Fibroblast of the conjunctiva (primary cell): ENCODE results near the gene CDH8.
"Not testable (repeated sequence)": the region's sequence is repeated elsewhere in the genome, so short reads cannot be mapped to it uniquely, and the experiment has no call there.

ENCODE experiments used
- DNase-seq: peaks from one replicate; pipeline ENCODE4 v3.0.0-alpha.2; 2010; ENCODE audit warnings: low read depth

CDH8 gene

DNA sequence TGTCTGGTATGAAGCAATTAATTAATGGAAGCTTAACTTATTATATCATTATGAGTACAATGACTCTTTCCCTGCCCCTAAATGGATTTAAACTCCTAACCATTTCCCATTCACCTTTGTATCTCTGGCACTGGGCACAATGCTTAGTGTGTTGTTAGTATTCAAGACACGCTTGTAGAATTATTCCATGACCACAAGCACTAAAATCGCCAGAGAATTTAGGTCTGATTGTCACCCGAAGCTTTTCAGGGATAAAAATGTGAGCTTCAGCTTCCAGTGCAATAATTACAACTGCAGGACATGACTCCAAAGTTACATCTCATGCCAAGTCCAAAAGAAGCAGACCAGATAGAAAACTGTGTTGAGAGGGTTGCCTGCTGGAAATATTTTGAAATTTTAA, 101.6 kb downstream of the CDH8 start:
- DNase-seq, result no peak

DNA sequence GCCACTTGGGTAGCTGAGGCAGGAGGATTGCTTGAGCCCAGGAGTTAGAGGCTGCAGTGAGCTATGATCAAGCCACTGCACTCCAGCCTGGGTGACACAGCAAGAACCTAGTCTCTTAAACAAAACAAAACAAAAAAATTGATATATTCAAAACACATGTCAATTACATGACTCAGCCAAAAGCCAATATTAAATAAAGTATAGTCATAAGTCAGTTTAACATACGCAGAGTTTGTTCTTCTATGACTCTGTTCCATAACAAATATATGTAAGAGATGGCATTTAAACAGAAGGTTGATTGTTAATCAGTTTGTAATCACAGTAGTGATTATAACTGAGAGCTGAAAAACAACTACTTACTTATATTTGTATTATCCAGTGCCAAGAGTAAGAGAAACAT, 106.5 kb downstream of the CDH8 start:
- DNase-seq, result no peak

DNA sequence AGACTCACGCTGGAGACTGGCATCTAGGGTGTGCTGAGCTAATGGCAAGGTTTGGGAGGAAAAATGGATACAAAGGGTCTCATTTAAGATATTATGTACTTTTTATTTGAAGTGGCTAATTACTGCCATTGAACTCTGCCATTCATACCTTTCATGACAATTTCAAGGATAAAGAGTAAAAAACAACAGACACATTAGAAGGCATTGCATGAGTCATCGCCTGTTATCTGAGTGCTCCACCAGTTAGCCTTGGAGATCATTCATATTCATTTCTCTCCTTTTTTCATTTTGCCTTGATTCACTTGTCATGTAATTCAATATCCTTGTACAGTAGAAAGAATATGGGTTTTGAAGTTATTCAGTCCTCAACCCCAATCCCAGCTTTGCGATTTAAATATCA, 109.5 kb downstream of the CDH8 start:
- DNase-seq, result no peak

DNA sequence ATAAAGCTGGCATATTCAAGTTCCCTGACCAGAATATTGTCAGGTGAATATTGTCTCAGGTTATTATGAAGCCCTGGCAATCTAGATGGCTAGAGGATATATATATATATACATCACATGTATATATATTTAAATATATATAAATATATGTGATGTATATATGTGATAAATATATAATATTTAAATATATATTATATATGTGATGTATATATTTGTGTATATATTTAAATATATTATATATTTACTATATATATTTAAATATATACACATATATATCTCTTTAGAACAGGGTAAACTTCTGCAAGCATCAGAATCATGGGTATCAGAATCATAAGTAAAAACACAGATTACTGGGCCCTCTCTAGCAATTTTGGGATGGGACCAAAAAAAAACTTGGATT, 112.6 kb downstream of the CDH8 start:
- no peak for DNase-seq

DNA sequence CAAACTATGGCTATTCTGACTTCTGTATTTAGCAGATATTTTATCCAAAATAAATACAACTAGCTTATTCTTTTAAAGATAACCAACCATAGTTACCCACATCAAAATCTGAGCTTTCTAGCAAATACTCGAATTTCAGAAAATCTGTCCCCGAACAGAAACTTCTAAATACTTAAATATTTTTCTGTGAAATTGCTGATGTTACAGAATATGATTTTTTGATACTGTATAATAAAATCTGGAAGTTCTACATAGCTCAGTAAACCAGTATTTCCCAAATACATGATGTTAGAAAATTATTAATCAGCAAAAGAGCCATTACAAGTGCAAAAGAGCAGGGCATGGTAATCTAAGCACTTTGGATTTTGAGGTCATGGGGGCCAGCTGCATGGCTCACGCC, 114.9 kb downstream of the CDH8 start:
- no peak for DNase-seq

DNA sequence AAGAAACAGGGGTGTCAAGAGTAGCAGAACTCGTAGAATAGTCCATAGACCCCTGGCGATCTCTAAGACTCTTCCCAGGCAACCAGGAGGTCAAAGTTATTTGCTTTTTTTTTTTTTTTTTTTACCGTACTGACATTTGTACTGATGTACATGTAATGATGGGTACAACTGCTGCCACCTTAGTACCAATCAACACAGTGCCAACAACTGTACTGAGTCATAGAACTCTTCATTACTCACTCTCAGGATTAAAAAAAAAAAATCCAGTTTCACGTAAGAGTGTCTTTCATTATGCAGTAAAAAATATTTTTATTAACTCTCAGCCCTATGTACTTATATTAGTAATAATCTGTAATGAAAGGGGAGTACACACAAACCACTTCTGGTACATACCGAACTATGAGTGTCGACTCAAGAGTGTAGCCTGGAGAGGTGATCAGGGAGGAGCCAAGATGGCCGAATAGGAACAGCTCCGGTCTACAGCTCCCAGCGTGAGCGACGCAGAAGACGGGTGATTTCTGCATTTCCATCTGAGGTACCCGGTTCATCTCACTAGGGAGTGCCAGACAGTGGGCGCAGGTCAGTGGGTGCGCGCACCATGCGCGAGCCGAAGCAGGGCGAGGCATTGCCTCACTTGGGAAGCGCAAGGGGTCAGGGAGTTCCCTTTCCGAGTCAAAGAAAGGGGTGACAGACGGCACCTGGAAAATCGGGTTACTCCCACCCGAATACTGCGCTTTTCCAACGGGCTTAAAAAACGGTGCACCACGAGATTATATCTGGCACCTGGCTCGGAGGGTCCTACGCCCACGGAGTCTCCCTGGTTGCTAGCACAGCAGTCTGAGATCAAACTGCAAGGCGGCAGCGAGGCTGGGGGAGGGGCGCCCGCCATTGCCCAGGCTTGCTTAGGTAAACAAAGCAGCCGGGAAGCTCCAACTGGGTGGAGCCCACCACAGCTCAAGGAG, 118.1 kb downstream of the CDH8 start:
- not testable (repeated sequence) for DNase-seq

DNA sequence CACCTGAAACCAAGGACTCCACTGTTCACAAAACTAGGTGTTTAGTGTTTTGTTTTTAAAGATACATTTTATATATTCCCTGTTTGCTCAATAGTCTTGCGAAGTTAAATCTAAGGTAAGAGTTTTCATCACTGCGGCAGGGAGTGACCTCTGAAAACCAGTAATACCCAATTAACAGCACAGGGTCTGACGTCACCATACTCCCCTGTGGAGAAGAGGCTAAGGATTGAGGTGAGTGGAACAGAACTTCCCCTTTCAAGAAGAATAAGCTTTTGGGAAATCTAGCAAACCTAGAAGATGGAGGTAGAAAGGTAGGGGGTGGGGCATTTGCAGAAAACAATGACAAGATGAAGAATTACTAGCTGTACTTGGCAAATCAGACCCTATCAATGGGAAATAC, 120.7 kb downstream of the CDH8 start:
- DNase-seq, result no peak

DNA sequence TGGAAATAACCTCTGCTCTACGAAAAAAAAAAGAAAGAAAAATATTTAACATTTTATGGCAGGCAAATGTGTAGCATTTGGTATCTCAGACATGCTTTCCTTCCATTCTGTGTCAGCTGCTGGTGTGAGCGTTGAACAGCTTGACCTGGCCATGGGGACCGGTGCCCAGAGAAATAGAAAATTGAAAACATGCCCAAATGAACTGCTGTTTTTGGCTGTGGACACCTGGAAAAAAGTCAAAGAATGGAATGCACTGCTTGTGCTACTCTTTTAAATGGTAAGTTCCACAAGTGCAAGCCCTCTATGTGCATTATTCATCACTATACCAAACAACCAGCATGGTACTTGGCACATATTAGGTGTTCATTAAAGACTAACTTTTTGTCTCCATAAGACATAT, 127.2 kb downstream of the CDH8 start:
- no peak for DNase-seq

DNA sequence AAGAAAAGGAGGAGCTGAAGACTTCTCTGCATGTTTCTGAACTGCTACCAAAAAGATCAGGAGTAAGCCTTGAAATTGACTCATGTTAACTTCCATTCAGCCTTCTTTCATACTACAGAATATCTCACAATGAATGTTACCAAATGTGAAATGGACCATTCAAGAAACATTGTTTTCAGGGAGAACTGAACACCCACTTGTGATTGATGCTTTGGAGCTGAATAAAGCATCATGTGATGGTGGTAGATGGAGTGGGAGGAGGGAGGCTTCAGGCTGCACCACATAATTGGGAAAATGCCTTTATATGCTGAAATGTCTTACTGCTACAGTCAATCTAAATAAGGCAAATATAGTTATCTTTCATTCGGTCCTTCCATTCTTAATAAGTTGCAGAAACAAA, 127.8 kb downstream of the CDH8 start:
- no peak for DNase-seq

DNA sequence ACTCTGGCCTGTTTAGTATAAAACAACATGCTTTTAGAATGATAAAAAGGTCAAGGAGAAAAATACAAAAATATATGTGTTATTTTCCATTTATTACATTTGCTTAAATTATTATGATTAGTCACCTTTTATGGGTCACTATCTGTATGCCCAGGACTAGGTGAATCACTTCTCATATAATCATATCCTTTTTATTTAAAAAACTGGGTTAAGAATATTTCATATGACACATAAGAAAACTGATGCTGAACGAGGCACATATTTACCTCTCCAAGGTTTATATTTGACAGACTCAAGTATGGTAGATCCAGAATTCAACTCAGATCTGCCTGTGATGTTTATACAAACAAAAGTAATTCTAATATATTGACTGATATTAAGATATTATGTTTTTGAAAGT, 134.5 kb downstream of the CDH8 start:
- DNase-seq, result no peak

DNA sequence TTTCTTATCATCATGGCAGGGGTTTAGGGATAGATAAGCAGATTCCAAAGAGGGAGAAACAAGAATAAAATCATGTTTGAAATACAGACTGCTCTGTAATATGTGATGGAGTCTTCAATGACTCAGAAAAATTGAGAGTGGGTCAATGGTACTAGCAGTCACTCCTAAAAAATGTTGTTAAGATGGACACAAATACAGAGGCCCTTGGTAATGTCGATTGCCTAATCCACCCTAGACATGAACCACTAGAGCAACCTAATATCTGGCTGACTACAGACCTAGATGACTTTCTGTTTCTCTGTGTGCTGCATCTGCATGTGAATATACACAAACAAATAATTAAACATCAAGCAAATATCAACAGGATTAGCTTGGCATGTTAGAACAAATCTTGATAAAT, 135.8 kb downstream of the CDH8 start:
- DNase-seq, result peak; percentile 1

DNA sequence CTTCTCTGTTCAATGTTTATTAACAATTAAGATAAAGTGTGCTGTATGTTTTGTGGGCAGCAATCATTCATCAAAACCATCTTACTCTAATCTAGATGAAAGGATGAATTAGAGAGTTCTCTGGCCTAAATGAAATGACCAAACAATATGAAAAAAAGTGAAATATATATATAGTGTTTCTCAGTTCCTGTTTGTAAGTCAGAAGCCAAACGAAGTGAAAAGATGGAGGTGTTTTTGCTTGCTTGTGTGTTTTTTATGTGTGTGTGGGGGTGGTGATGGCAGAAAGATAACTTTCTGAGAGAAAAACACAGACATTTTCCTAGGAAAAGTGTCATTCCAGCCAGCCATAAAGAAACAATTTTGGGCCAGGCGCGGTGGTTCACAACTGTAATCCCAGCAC, 138.6 kb downstream of the CDH8 start:
- DNase-seq, result no peak

DNA sequence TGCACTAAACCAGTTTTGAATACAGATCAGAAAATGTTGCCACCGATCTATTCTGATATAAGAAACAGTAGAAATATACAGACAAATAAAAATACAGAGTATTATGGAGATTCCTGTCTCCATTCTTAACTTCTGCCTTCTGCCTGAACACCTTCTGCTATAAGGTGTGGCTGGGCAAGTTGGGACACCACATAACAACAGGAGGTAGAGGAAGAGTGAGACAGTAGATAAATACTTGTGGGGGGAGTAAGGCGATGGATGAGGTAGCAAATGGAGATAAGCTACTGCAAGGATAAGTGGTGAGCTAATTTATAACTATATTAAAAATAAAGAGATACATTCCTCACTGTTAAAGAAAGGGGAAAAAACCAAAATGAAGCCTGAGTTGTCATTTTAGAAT, 143.7 kb downstream of the CDH8 start:
- no peak for DNase-seq

DNA sequence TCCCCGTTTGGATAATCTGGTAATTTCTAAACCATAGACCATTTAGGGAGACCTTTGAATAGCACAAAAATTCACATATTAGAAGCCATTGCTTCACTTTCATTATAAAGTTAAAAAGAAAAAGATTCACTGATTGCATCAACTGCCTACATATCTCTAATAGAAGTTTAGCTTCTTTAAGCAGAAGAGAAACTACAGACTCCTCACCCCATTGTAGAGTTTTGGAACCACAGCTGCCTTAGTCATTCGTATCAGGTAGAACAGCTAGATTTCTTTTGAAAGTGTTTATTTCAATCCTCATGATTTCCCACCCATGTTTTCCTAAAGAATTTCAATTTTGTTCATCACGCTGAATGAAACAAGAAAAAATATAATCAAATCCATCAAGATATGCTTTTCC, 144.8 kb downstream of the CDH8 start:
- no peak for DNase-seq

DNA sequence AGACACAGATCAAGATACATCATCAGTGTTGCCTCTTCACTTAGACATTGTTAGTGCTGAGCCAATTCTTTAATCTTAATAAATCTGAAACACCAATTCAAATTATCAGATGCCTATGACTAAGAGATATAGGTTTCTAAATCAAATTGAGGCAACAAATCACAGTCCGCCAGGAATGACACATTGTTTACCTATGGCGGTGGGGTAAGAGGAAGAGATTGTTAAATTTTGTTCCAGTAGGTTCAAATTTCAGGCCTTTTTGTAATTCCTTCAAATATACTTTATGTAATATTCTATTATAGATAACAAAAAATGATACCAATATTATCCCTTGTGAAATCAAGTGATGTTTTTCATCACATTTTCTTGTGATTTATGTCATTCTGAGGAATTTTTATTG, 145.9 kb downstream of the CDH8 start:
- no peak for DNase-seq

DNA sequence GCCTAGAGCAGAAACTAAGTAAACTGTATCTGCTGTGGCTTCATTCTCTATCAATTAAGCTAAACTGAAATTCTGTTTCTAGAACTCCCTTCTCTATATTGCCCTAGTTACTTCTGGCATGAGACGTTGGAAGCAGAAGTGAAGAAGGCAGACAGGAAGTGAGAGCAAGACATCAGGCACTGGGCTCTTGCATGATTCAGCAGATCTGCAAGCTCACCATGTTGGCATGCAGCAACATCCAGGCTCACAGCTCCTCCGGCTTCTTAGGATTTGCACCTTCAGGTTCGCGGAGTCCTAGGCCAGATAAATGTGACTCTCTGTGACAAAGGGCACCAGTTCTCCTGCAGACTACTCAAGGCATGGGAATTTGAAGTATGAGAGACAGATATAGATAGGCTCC, 148.3 kb downstream of the CDH8 start:
- peak; percentile 16 for DNase-seq

DNA sequence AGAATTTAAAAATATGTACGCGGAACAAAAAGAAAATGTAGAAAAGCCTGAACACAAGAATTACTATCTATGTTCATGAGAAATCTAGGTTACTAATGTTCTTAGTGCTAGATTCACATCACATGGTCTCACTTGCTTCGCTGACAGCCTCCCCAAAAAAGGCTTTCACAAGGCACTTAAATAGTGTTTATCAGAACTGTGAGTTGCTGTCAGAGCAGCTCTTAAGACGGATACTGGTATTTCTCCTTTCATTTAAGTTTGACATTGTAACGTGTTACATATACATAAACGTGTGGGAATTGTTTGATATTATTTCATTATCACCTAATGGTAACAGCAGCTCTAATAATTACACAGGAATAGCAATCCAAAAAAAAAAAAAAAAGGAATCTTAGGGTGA, 150.9 kb downstream of the CDH8 start:
- no peak for DNase-seq

DNA sequence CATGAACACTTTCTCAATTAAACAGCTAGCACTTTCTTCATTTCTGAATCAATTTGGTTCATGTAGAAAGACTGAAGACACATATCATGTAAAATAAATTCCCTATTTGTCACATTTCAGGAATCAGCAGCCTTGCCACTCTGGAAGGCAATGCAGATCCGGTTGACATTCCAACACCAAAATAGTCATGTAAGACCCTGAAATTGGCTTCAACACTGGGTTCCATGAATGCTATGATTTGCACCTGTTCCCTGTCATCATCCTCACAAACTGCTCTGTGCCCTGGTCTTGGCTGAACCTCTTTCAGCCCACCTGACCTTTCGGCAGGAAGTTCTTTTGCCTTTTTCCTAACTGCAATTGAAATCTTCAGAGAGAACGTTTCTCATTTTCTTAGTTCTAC, 156.9 kb downstream of the CDH8 start:
- no peak for DNase-seq

DNA sequence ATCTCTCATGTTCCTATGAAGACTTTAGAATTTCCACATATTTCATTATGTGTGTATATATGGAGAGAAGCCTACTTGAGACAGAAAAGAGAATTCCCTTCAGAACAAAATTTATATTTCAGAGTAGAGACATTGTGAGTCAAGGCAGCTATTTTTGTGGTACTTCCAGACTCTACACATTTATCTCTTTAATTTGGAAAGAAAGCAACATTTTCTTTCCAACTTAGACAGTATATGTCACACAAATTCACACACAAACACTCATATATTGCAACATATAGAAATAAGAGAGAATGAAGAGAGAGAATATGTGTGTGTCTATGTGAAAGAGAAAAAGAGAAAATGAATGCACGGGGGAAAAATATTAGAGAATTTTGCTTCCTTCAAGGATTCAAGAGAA, 158.8 kb downstream of the CDH8 start:
- no peak for DNase-seq

DNA sequence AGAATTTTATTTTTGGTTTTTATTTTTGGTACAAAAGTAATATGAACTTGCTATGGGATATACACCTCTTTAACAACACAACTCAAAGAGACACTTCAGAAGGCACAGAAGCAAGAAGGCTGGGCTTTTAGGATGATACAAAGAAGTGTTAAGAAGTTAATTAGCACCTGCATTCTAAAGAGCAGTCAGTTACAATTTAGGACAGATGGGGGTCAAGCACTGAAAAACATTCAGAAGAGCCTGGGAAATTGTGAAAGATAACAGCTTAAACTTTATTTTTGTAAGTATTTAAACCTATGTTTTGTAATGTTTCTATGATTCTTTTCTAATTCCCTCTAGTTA, 163.5 kb downstream of the CDH8 start:
- no peak for DNase-seq

DNA sequence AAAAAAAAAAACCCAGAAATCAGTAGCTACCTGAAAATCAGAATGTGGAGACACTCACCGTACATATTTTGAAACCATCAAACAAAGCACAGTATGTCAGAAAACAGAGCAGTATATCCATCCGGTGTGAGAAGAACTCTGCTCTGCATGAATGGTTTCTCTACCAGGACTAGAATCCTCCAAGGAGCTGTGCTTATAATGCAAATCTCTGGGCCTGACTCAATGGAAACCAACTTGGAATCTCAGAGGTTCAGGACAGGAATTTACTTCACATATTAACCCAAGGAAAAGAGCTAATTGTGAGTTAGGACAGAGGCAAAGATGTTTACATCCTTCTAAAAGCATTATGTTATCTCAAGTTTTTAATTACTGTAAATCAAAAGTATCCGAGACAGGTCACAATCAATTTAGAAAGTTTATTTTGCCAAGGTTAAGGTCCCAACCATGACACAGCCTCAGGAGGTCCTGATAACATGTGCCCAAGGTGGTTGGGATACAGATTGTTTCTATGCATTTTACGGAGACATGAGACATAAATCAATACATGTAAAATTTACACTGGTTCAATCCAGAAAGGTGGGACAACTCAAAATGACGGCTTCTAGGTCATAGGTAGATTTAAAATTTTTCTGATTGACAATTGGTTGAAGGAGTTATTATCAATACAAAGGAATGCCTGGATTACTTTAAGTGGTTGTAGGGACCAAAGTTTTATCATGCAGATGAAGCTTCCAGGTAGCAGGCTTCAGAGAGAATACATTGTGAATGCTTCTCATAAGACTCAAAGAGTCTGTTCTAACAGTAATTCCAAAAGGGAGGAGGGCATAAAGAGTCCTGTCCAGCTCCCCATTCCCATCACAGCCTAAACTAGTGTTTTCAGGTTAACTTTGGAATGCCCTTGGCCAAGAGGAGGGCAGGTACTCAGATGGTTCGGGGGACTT, 164.1 kb downstream of the CDH8 start:
- DNase-seq, result no peak

DNA sequence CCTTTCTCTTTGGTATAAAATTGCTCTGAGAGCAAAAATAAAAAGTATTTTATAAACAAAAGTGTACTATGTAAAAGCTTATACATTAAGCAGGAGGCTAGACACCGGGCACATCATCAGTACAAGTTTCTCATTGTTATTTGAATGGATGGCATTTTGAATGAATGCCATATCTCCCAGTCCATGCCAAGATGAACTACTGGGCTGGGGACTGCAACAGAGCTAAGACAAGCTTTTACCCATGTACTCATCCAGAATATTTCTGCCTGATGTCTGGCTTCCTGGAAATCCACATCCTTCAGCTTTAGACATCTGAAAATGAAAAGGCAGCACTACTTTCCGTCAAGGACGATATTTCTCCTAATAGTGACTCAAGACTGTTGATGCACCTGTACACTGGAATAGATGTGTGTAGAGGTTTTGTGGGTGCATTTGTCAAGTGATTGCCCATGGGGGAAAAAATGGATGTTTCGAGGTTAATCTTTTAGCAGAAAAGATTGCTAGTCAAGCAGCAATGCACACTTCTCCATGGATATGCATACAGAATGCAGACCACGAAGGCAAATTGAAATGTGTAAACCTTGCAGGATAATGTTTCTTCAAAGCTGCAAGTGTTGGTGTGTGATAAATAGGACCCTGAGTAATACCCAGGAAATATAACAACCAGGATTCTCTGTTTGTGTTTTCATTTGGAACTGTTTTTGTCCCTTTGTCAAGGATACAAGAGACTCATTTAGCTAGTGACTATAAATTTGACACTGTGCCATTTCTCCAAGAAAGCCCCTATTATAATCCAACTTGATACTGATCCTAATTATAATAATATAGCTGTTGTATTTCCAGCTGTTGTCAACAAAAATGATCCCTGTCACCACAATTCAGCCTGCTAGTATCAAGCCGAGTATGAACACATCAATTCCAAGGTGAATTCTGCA, 173.8 kb downstream of the CDH8 start:
- DNase-seq, result no peak
